Measurements from ENCODE around the gene FCHSD2. TPM values are rescaled to one million over a fixed set of nuclear protein-coding genes. Genes with fewer than 3 reads are reported as not detected.

FCHSD2 gene
- total and polyA plus RNA-seq, 7 donors: 5.7 to 18.5 (median 9.7) TPM

- no peak overlapping the region for H3K27ac ChIP-seq
- DNase-seq (no peak), ATAC-seq (no peak)
- whole genome bisulfite sequencing, 3 donors: 93 to 96% (median 93%) methylated on average over 3 of the region's 3 CpGs
- no peak overlapping the region for H3K4me3 ChIP-seq
- no peaks in the 10 kb centered on the region for H3K36me3 ChIP-seq (ENCODE audit: insufficient read depth in 1 of 2, low read depth in 1 of 2)
- H3K27me3 ChIP-seq (ENCODE audit: insufficient read depth in 3 of 3, low read length in 2 of 3): no peaks in the 10 kb centered on the region
- intact Hi-C loops (cut with DNase I): no loop called here
- TF ChIP-seq, protein P1, sequence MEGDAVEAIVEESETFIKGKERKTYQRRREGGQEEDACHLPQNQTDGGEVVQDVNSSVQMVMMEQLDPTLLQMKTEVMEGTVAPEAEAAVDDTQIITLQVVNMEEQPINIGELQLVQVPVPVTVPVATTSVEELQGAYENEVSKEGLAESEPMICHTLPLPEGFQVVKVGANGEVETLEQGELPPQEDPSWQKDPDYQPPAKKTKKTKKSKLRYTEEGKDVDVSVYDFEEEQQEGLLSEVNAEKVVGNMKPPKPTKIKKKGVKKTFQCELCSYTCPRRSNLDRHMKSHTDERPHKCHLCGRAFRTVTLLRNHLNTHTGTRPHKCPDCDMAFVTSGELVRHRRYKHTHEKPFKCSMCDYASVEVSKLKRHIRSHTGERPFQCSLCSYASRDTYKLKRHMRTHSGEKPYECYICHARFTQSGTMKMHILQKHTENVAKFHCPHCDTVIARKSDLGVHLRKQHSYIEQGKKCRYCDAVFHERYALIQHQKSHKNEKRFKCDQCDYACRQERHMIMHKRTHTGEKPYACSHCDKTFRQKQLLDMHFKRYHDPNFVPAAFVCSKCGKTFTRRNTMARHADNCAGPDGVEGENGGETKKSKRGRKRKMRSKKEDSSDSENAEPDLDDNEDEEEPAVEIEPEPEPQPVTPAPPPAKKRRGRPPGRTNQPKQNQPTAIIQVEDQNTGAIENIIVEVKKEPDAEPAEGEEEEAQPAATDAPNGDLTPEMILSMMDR (IDR thresholded peaks at IDR 0.05): no peak
- peaks cover 15% of the 10 kb centered on the region for H3K4me1 ChIP-seq
- H3K9me3 ChIP-seq: no peaks in the 10 kb centered on the region
Observed at GRCh38 chr11:72974487-72975205, 167.5 kb downstream of the FCHSD2 start.

GRCh38 chr11:72972496-72973128, 169.5 kb downstream of the FCHSD2 start:
- TF ChIP-seq, protein P1 (IDR thresholded peaks at IDR 0.05): no peak
- H3K9me3 ChIP-seq: no peaks in the 10 kb centered on the region
- no peak overlapping the region for H3K27ac ChIP-seq
- peaks cover 20% of the 10 kb centered on the region for H3K4me1 ChIP-seq
- no peaks in the 10 kb centered on the region for H3K27me3 ChIP-seq (ENCODE audit: insufficient read depth in 3 of 3, low read length in 2 of 3)
- H3K36me3 ChIP-seq (ENCODE audit: insufficient read depth in 1 of 2, low read depth in 1 of 2): no peaks in the 10 kb centered on the region
- DNase-seq: no peak
- no peak overlapping the region for H3K4me3 ChIP-seq
- no peak for ATAC-seq
- WGBS, 3 donors: 89 to 91% (median 90%) methylated on average over 6 of the region's 6 CpGs
- intact Hi-C loops (cut with DNase I): no loop called here

GRCh38 chr11:72971192-72971967, 170.7 kb downstream of the FCHSD2 start:
- ATAC-seq (no peak), DNase-seq (no peak)
- intact Hi-C loops (cut with DNase I): no loop called here
- peaks cover 20% of the 10 kb centered on the region for H3K4me1 ChIP-seq
- WGBS, 3 donors: 73 to 87% (median 81%) methylated on average over 6 of the region's 6 CpGs
- H3K9me3 ChIP-seq: no peaks in the 10 kb centered on the region
- no peaks in the 10 kb centered on the region for H3K36me3 ChIP-seq (ENCODE audit: insufficient read depth in 1 of 2, low read depth in 1 of 2)
- H3K27me3 ChIP-seq (ENCODE audit: insufficient read depth in 3 of 3, low read length in 2 of 3): no peaks in the 10 kb centered on the region
- TF ChIP-seq, protein P1 (IDR thresholded peaks at IDR 0.05): no peak
- H3K4me3 ChIP-seq: no peak overlapping the region
- no peak overlapping the region for H3K27ac ChIP-seq

DNA sequence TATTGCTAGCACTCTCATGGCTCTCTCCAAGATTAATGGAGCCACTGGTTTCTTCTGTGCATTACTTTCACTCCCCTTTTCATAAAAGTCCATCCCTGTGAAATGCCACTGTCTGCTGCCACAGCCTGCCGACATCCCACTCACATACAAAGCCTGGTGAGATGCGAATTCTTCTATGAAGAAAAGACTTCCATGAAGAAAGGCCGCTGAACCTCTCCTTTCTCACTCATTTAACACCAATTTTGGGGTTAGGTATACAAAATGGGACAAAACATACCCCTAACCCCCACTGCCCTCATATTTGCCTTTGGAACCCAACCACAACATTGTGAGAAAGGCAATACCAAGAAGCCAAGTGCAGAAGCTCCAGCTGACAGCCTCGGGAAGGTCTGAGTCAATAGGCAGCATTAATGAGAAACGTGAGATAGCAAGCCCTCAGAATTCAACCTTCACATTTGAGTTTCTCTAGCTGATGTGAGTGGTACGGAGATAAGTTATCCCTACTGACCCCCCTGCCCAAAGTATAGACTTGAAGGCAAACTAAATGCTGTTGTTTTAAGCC, 171.5 kb downstream of the FCHSD2 start:
- Histone ChIP-seq H3K9me3 (no peaks in the 10 kb centered on the region), H3K4me1 (peaks cover 20% of the 10 kb centered on the region), H3K27me3 (ENCODE audit: insufficient read depth in 3 of 3, low read length in 2 of 3) (no peaks in the 10 kb centered on the region), H3K4me3 (no peak overlapping the region), H3K27ac (no peak overlapping the region), H3K36me3 (ENCODE audit: insufficient read depth in 1 of 2, low read depth in 1 of 2) (no peaks in the 10 kb centered on the region)
- 75 to 88% (median 79%) methylated on average over 6 of the region's 6 CpGs for WGBS, 3 donors
- DNase-seq (no peak), ATAC-seq (no peak)
- intact Hi-C loops (cut with DNase I): no loop called here
- TF ChIP-seq, protein P1 (IDR thresholded peaks at IDR 0.05): no peak
